H1 (cell line): ENCODE results near the gene TAS1R1. TPM values are rescaled to one million over a fixed set of nuclear protein-coding genes. Genes with fewer than 3 reads are reported as not detected.

Experiments
- CTCF ChIA-PET: fragments of 300-600 bp; sonication (Branson Sonifier 250); formaldehyde crosslinking; loops from one replicate; lab custom pipeline; 2021; ENCODE audit not compliant: partially characterized antibody; lab: Charles Lee
- POLR2A ChIA-PET: fragments of 300-600 bp; sonication (Branson Sonifier 250); formaldehyde crosslinking; loops from one replicate; lab custom pipeline; 2021; ENCODE audit warnings: inconsistent platforms; ENCODE audit not compliant: partially characterized antibody; lab: Charles Lee
- DNase-seq, 2 experiments: peaks; one replicate each; pipeline versions ENCODE4 v3.0.0 to v3.0.0-alpha.2; 2010 to 2022; ENCODE audit warnings: low spot score in 2 of 2, low read depth in 1 of 2, mixed read lengths in 1 of 2
- FAIRE-seq: peaks from 2 replicates; lab custom pipeline; 2011; peaks lifted over from hg19 to GRCh38; lab: Jason Lieb, UNC
- H2AFZ ChIP-seq: 2 replicates; pipeline ENCODE4 v1.8.1; 2012; ENCODE audit warnings: low read length, inconsistent platforms
- H2AK5ac ChIP-seq: 2 replicates; pipeline ENCODE4 v1.6.1; 2013; ENCODE audit warnings: low read depth, low read length
- H2BK120ac ChIP-seq: replicated peaks from 2 replicates; pipeline ENCODE3; 2013; ENCODE audit warnings: low read depth, low read length, inconsistent platforms
- H2BK12ac ChIP-seq: 2 replicates; pipeline ENCODE4 v1.6.1; 2013; ENCODE audit warnings: low read depth, low read length
- H2BK15ac ChIP-seq: 2 replicates; pipeline ENCODE4 v1.6.1; 2013; ENCODE audit warnings: low read length
- H2BK20ac ChIP-seq: 2 replicates; pipeline ENCODE4 v1.6.1; 2013; ENCODE audit warnings: low read length
- H2BK5ac ChIP-seq: 2 replicates; pipeline ENCODE4 v1.6.1; 2013; ENCODE audit warnings: low read depth, low read length
- H3K14ac ChIP-seq: 2 replicates; pipeline ENCODE4 v1.6.1; 2013; ENCODE audit warnings: inconsistent platforms; ENCODE audit not compliant: insufficient read length
- H3K18ac ChIP-seq: 2 replicates; pipeline ENCODE4 v1.6.1; 2013; ENCODE audit warnings: low read length; ENCODE audit errors: extremely low read depth
- H3K23ac ChIP-seq: 2 replicates; pipeline ENCODE4 v1.6.1; 2013; ENCODE audit warnings: inconsistent platforms; ENCODE audit not compliant: insufficient read length
- H3K23me2 ChIP-seq: 2 replicates; pipeline ENCODE4 v1.6.1; 2013; ENCODE audit warnings: low read depth, low read length
- H3K27ac ChIP-seq: 2 replicates; pipeline ENCODE4 v1.6.1; 2011; ENCODE audit warnings: low read depth, low read length, inconsistent platforms
- H3K27me3 ChIP-seq, 4 experiments: replicated peaks in 1 of 4; 1 replicate in 1 of 4; 2 replicates in 3 of 4; pipeline versions ENCODE4 v1.6.1 to v1.8.1; 2011 to 2013; ENCODE audit warnings: low read length in 3 of 4, mild to moderate bottlenecking in 3 of 4, inconsistent platforms in 2 of 4, mixed read lengths in 2 of 4, moderate library complexity in 1 of 4; ENCODE audit not compliant: control insufficient read depth in 3 of 4, insufficient read depth in 3 of 4; ENCODE audit errors: extremely low read depth in 1 of 4
- H3K36me3 ChIP-seq, 4 experiments: 2 replicates each; pipeline versions ENCODE4 v1.6.1 to v1.8.1; 2011 to 2013; ENCODE audit warnings: mild to moderate bottlenecking in 4 of 4, low read length in 3 of 4, moderate library complexity in 2 of 4, control low read depth in 1 of 4, inconsistent platforms in 1 of 4; ENCODE audit not compliant: insufficient read depth in 4 of 4, control insufficient read depth in 2 of 4
- H3K4ac ChIP-seq: replicated peaks from 2 replicates; pipeline ENCODE3; 2013; ENCODE audit warnings: low read length, low read depth, mixed read lengths, inconsistent platforms; ENCODE audit not compliant: insufficient read length
- H3K4me1 ChIP-seq, 4 experiments: replicated peaks in 1 of 4; 1 replicate in 1 of 4; 2 replicates in 3 of 4; pipeline versions ENCODE4 v1.6.1 to v1.8.1; 2011 to 2013; ENCODE audit warnings: low read length in 3 of 4, inconsistent platforms in 2 of 4, mixed read lengths in 1 of 4; ENCODE audit not compliant: insufficient read depth in 4 of 4, control insufficient read depth in 3 of 4
- H3K4me2 ChIP-seq, 2 experiments: 2 replicates each; pipeline versions ENCODE4 v1.6.1 to v1.8.1; 2011 to 2013; ENCODE audit warnings: low read depth in 2 of 2, low read length in 2 of 2, control low read depth in 1 of 2, inconsistent platforms in 1 of 2, mild to moderate bottlenecking in 1 of 2; ENCODE audit not compliant: insufficient read depth in 1 of 2
- H3K4me3 ChIP-seq, 4 experiments: fragments of 200-600, 300-600 bp in 1 of 4; sonication (generic), shearing (Covaris generic), sonication (Bioruptor Twin) in 1 of 4; 2 replicates each; pipeline versions ENCODE4 v1.5.1 to v1.8.1; 2011 to 2016; ENCODE audit warnings: low read length in 4 of 4, low read depth in 3 of 4, control low read depth in 2 of 4, inconsistent platforms in 2 of 4, mild to moderate bottlenecking in 2 of 4, mixed read lengths in 1 of 4, moderate library complexity in 1 of 4; ENCODE audit not compliant: insufficient read depth in 2 of 4; ENCODE audit errors: extremely low read depth in 1 of 4
- H3K56ac ChIP-seq: replicated peaks from 2 replicates; pipeline ENCODE3; 2013; ENCODE audit warnings: low read depth, mild to moderate bottlenecking, mixed read lengths, low read length, inconsistent platforms; ENCODE audit not compliant: insufficient read length
- H3K79me1 ChIP-seq: 2 replicates; pipeline ENCODE4 v1.6.1; 2013; ENCODE audit warnings: low read depth, low read length, control low read depth
- H3K79me2 ChIP-seq, 2 experiments: 2 replicates each; pipeline versions ENCODE4 v1.6.1 to v1.8.1; 2012 to 2013; ENCODE audit warnings: low read length in 2 of 2, mild to moderate bottlenecking in 2 of 2, inconsistent platforms in 1 of 2; ENCODE audit not compliant: insufficient read depth in 2 of 2, control insufficient read depth in 1 of 2
- H3K9ac ChIP-seq, 4 experiments: replicated peaks in 1 of 4; 1 replicate in 1 of 4; 2 replicates in 3 of 4; pipeline versions ENCODE4 v1.6.1 to v1.8.1; 2011 to 2013; ENCODE audit warnings: low read depth in 3 of 4, low read length in 3 of 4, control low read depth in 2 of 4, mild to moderate bottlenecking in 2 of 4, moderate library complexity in 2 of 4, inconsistent platforms in 1 of 4; ENCODE audit errors: extremely low read depth in 1 of 4
- H3K9me3 ChIP-seq, 2 experiments: 2 replicates each; pipeline versions ENCODE4 v1.6.1 to v1.8.1; 2012 to 2013; ENCODE audit warnings: mild to moderate bottlenecking in 2 of 2, moderate library complexity in 2 of 2, control low read depth in 1 of 2, inconsistent platforms in 1 of 2, low read depth in 1 of 2, low read length in 1 of 2, mixed read lengths in 1 of 2; ENCODE audit not compliant: insufficient read depth in 2 of 2
- H4K20me1 ChIP-seq, 2 experiments: replicated peaks in 1 of 2; 2 replicates each; pipeline versions ENCODE3 to v1.8.1; 2011 to 2013; ENCODE audit warnings: inconsistent platforms in 2 of 2, low read length in 2 of 2, mild to moderate bottlenecking in 1 of 2; ENCODE audit not compliant: insufficient read depth in 2 of 2, control insufficient read depth in 1 of 2
- H4K5ac ChIP-seq: 2 replicates; pipeline ENCODE4 v1.6.1; 2013; ENCODE audit warnings: low read length, low read depth, mixed read lengths, inconsistent platforms; ENCODE audit not compliant: insufficient read length
- H4K8ac ChIP-seq: 2 replicates; pipeline ENCODE4 v1.8.0; 2013; ENCODE audit warnings: mild to moderate bottlenecking, moderate library complexity, low read length, inconsistent platforms; ENCODE audit not compliant: insufficient read depth; ENCODE audit errors: extremely low read depth
- H4K91ac ChIP-seq: replicated peaks from 2 replicates; pipeline ENCODE3; 2013; ENCODE audit warnings: low read length, mixed read lengths, inconsistent platforms; ENCODE audit not compliant: insufficient read length
- CHD1 ChIP-seq: IDR thresholded peaks from 2 replicates; pipeline ENCODE4 v1.6.1; 2012; ENCODE audit warnings: low read depth, low read length, improper control_type of control experiment
- CHD2 ChIP-seq: IDR thresholded peaks from 2 replicates; pipeline ENCODE4 v1.6.1; 2012; ENCODE audit warnings: low read length, improper control_type of control experiment
- GTF2F1 ChIP-seq: IDR thresholded peaks from 2 replicates; pipeline ENCODE4 v1.6.1; 2012; ENCODE audit warnings: low read depth, low read length, improper control_type of control experiment, borderline replicate concordance
- JUN ChIP-seq: IDR thresholded peaks from 2 replicates; pipeline ENCODE4 v1.6.1; 2011; ENCODE audit warnings: low read depth, mild to moderate bottlenecking, improper control_type of control experiment, low read length
- JUND ChIP-seq: IDR thresholded peaks from 2 replicates; pipeline ENCODE4 v1.6.1; 2011; ENCODE audit warnings: mild to moderate bottlenecking, improper control_type of control experiment, low read length
- KDM4A ChIP-seq: IDR thresholded peaks from one replicate; pipeline ENCODE4 v1.7.1; 2012; ENCODE audit warnings: low read depth, mild to moderate bottlenecking, moderate library complexity, low read length, inconsistent platforms; ENCODE audit not compliant: severe bottlenecking
- NANOG ChIP-seq: IDR thresholded peaks from 2 replicates; pipeline ENCODE4 v1.6.1; 2011; ENCODE audit warnings: low read length, low read depth, mild to moderate bottlenecking, inconsistent platforms; ENCODE audit not compliant: insufficient read depth, poor library complexity, severe bottlenecking
- PHF8 ChIP-seq: fragments of 200-600 bp; sonication (generic); conservative IDR thresholded peaks from 2 replicates; pipeline ENCODE4 v1.7.1; 2012; ENCODE audit warnings: low read depth, mild to moderate bottlenecking, inconsistent platforms, low read length, moderate library complexity
- SIRT6 ChIP-seq: IDR thresholded peaks from one replicate; pipeline ENCODE4 v1.7.1; 2012; ENCODE audit warnings: low read length, inconsistent platforms
- SP1 ChIP-seq: IDR thresholded peaks from 2 replicates; pipeline ENCODE4 v1.6.1; 2011; ENCODE audit warnings: low read depth, low read length
- WGBS, 2 experiments: shearing (Covaris generic) in 1 of 2; methylation state at CpG; one replicate each; pipeline versions ENCODE4 v1.1.6 to v1.1.7; 2013 to 2015; ENCODE audit warnings: low lambda C conversion rate in 2 of 2, mixed read lengths in 2 of 2, inconsistent platforms in 1 of 2, low coverage in 1 of 2, missing lambda C conversion rate in 1 of 2; ENCODE audit not compliant: insufficient replicate concordance in 2 of 2, insufficient coverage in 1 of 2, insufficient read length in 1 of 2; ENCODE audit errors: extremely low coverage in 1 of 2, missing lambda C conversion rate in 1 of 2; 5-methylcytosine and 5-hydroxymethylcytosine counted together
- polyA plus RNA-seq, 7 experiments: library from polyadenylated mRNA; depleted of rRNA in 3 of 7; stranded (reverse) in 5 of 7; unstranded in 2 of 7; fragments of >200 nt in 5 of 7; fragments of 200-250 nt in 2 of 7; gene quantifications; 1 replicate in 5 of 7; 2 replicates in 1 of 7; 4 replicates in 1 of 7; pipeline versions ENCODE4 v1.2.1 to v1.2.3, GENCODE V29; 2011 to 2013; ENCODE audit warnings: missing spikeins in 2 of 7, mixed read lengths in 2 of 7
- total RNA-seq: library from RNA; stranded (reverse); fragmentation: NEBNext Ultra II Directional; extraction: Animal tissue kit (Norgen Biotek cat#: 25700); gene quantifications from 2 replicates; pipeline ENCODE4 v1.2.1, GENCODE V29; 2021

TAS1R1 gene
- total and polyA plus RNA-seq, 2 of the 8 experiments (the other 6 are each of a cell fraction or from before 2014, with no cell fraction given): 0.26 TPM; not detected in 1

- no peak for TF ChIP-seq KDM4A
- no peak for TF ChIP-seq CHD2
- no peak for TF ChIP-seq JUN
- TF ChIP-seq NANOG: no peak
- no peak for TF ChIP-seq GTF2F1
- no peak for TF ChIP-seq CHD1
- no peak for TF ChIP-seq PHF8
- TF ChIP-seq JUND: no peak
- no peak for TF ChIP-seq SP1
- TF ChIP-seq SIRT6: no peak
- no peak overlapping the region for H3K18ac ChIP-seq
- H2BK120ac ChIP-seq: no peak overlapping the region
- no peak overlapping the region for H3K4ac ChIP-seq
- no peak overlapping the region for H2BK15ac ChIP-seq
- no peak overlapping the region for H2AK5ac ChIP-seq
- H3K9me3 ChIP-seq: no peaks in the 10 kb centered on the region
- H4K5ac ChIP-seq: no peak overlapping the region
- no peaks in the 10 kb centered on the region; the same call in 1 of the 2 replicates for H3K79me1 ChIP-seq
- no peak for FAIRE-seq
- ChIA-PET POLR2A (interaction anchor here (0.6 to 17.4 kb wide), 4 partner anchors 9 to 24 kb away, joined by 4 to 196 read pairs (median 6); partner anchors contain the start of gene KLHL21), CTCF (interaction anchor here (0.8 to 1.4 kb wide), 5 partner anchors 9 to 68 kb away, joined by 3 read pairs; partner anchors contain the start of gene TAS1R1)
- no peak overlapping the region for H3K14ac ChIP-seq
- H3K9ac ChIP-seq: no peak overlapping the region
- H3K27ac ChIP-seq: no peak overlapping the region
- WGBS, 2 experiments: 92% methylated on average over 13 of the region's 13 CpGs; no CpG with 5 or more reads in 1 of the 2 experiments
- H4K20me1 ChIP-seq: peaks cover 2 to 37% of the 10 kb centered on the region in 2 experiments
- H3K27me3 ChIP-seq: no peaks in the 10 kb centered on the region
- H2AFZ ChIP-seq: no peak overlapping the region
- no peak overlapping the region for H2BK5ac ChIP-seq
- no peak overlapping the region for H3K4me3 ChIP-seq
- no peak overlapping the region for H2BK12ac ChIP-seq
- no peak overlapping the region for H2BK20ac ChIP-seq
- no peaks in the 10 kb centered on the region for H3K23me2 ChIP-seq
- H4K91ac ChIP-seq: no peak overlapping the region
- DNase-seq: no peak
- peaks cover 2 to 52% (median 21%) of the 10 kb centered on the region in 4 experiments; a peak in 6 of 8 replicates for H3K36me3 ChIP-seq
- 0 out of 4 replicates have a peak, but pooled peaks cover 0 to under 1% of the 10 kb centered on the region in 2 experiments for H3K79me2 ChIP-seq
- no peaks in the 10 kb centered on the region for H3K4me1 ChIP-seq
- no peak overlapping the region for H3K4me2 ChIP-seq
- H3K56ac ChIP-seq: no peak overlapping the region
- H4K8ac ChIP-seq: no peak overlapping the region
- H3K23ac ChIP-seq: no peak overlapping the region
Observed at GRCh38 chr1:6591222-6591621, 36.1 kb downstream of the TAS1R1 start.
